GM23338 (cell line): Measurements from ENCODE around the gene ASTN1. TPM values are rescaled to one million over a fixed set of nuclear protein-coding genes. Genes with fewer than 3 reads are reported as not detected.

Source experiments
- ATAC-seq: fragments of 200-7000 bp; cut with Tn5 transposase; 3 replicates; pipeline ENCODE4 v1.9.1; 2020
- DNase-seq: peaks from one replicate; pipeline ENCODE4 v3.0.0-alpha.2; 2015; ENCODE audit warnings: low spot score
- H2AFZ ChIP-seq: fragments of 200-600 bp; sonication (generic); 2 replicates; pipeline ENCODE4 v1.8.0; 2016; ENCODE audit warnings: antibody characterized with exemption, mild to moderate bottlenecking, moderate library complexity
- H3F3A ChIP-seq: fragments of 200-600 bp; sonication (generic); replicated peaks from 2 replicates; pipeline ENCODE4 v1.8.0; 2017; ENCODE audit warnings: antibody characterized with exemption, mixed run types, low read depth
- H3K27ac ChIP-seq: fragments of 200-600 bp; sonication (generic); 2 replicates; pipeline ENCODE4 v1.6.1; 2016; ENCODE audit warnings: low read depth
- H3K27me3 ChIP-seq: fragments of 200-600 bp; sonication (generic); 2 replicates; pipeline ENCODE4 v1.8.0; 2016; ENCODE audit warnings: mild to moderate bottlenecking, mixed run types, moderate library complexity; ENCODE audit not compliant: insufficient read depth
- H3K36me3 ChIP-seq: fragments of 200-600 bp; sonication (generic); 2 replicates; pipeline ENCODE4 v1.8.0; 2016; ENCODE audit warnings: mild to moderate bottlenecking; ENCODE audit not compliant: insufficient read depth
- H3K4me1 ChIP-seq: fragments of 200-600 bp; sonication (generic); 2 replicates; pipeline ENCODE4 v1.8.0; 2016; ENCODE audit warnings: mild to moderate bottlenecking, moderate library complexity; ENCODE audit not compliant: insufficient read depth
- H3K4me2 ChIP-seq: fragments of 200-600 bp; sonication (generic); 2 replicates; pipeline ENCODE4 v1.7.1; 2017; ENCODE audit warnings: mixed run types
- H3K4me3 ChIP-seq: fragments of 200-600 bp; sonication (generic); 2 replicates; pipeline ENCODE4 v1.6.1; 2016; ENCODE audit warnings: mixed run types
- H3K79me2 ChIP-seq: fragments of 200-600 bp; sonication (generic); replicated peaks from 2 replicates; pipeline ENCODE4 v1.8.0; 2017; ENCODE audit warnings: mild to moderate bottlenecking; ENCODE audit not compliant: insufficient read depth
- H3K9me2 ChIP-seq: fragments of 200-600 bp; sonication (generic); 2 replicates; pipeline ENCODE4 v1.8.0; 2017; ENCODE audit not compliant: insufficient read depth
- H4K20me1 ChIP-seq: fragments of 200-600 bp; sonication (generic); replicated peaks from 2 replicates; pipeline ENCODE4 v1.8.0; 2017; ENCODE audit warnings: mild to moderate bottlenecking; ENCODE audit not compliant: insufficient read depth
- H3K27ac Mint-ChIP-seq: 2 replicates; pipeline ENCODE4 v1.8.0; 2020; ENCODE audit warnings: inconsistent platforms, mild to moderate bottlenecking, moderate library complexity, mixed read lengths
- H3K27me3 Mint-ChIP-seq: 3 replicates; pipeline ENCODE4 v1.8.0; 2022; ENCODE audit warnings: low read depth, mild to moderate bottlenecking, moderate library complexity, mixed read lengths, inconsistent platforms; ENCODE audit not compliant: insufficient read depth, poor library complexity
- H3K36me3 Mint-ChIP-seq: 3 replicates; pipeline ENCODE4 v1.8.0; 2021; ENCODE audit warnings: low read depth, mild to moderate bottlenecking, inconsistent platforms, moderate library complexity, mixed read lengths
- H3K4me1 Mint-ChIP-seq: 3 replicates; pipeline ENCODE4 v1.8.0; 2020; ENCODE audit warnings: mild to moderate bottlenecking, inconsistent platforms, mixed read lengths
- H3K4me3 Mint-ChIP-seq: 3 replicates; pipeline ENCODE4 v1.8.0; 2021; ENCODE audit warnings: moderate library complexity, mild to moderate bottlenecking, inconsistent platforms, mixed read lengths
- H3K9me3 Mint-ChIP-seq: 3 replicates; pipeline ENCODE4 v1.8.0; 2020; ENCODE audit warnings: moderate library complexity, mild to moderate bottlenecking, inconsistent platforms, mixed read lengths
- EZH2 ChIP-seq: fragments of 200-600 bp; sonication (generic); IDR thresholded peaks from one replicate; pipeline ENCODE4 v1.8.0; 2017; ENCODE audit warnings: antibody characterized with exemption, mild to moderate bottlenecking, low read depth; ENCODE audit not compliant: unreplicated experiment
- EZH2phosphoT487 ChIP-seq: fragments of 200-600 bp; sonication (generic); IDR thresholded peaks from one replicate; pipeline ENCODE4 v1.8.1; 2018; ENCODE audit warnings: antibody characterized with exemption; ENCODE audit not compliant: unreplicated experiment
- POLR2AphosphoS5 ChIP-seq: IDR thresholded peaks from 2 replicates; pipeline ENCODE4 v1.6.1; 2016; ENCODE audit warnings: antibody characterized with exemption, low read depth
- REST ChIP-seq: IDR thresholded peaks from one replicate; pipeline ENCODE4 v1.6.1; 2018; ENCODE audit warnings: antibody characterized with exemption; ENCODE audit not compliant: unreplicated experiment
- STAT1 ChIP-seq: IDR thresholded peaks from one replicate; pipeline ENCODE4 v1.6.1; 2016; ENCODE audit warnings: antibody characterized with exemption; ENCODE audit not compliant: unreplicated experiment
- ZNF331 ChIP-seq: fragments of 250-450 bp; sonication (Bioruptor Pico); IDR thresholded peaks from 2 replicates; pipeline ENCODE4 v1.5.0; 2020; ENCODE audit warnings: low read depth, mild to moderate bottlenecking, moderate library complexity
- ZNF462 ChIP-seq: fragments of 250-450 bp; sonication (Bioruptor Pico); IDR thresholded peaks from 2 replicates; pipeline ENCODE4 v1.5.0; 2020; ENCODE audit warnings: mild to moderate bottlenecking, moderate library complexity
- polyA plus RNA-seq: library from polyadenylated mRNA; unstranded; fragments of >200 nt; fragmentation: Nextera tagmentation; extraction: Ambion mirVana; gene quantifications from 2 replicates; pipeline ENCODE4 v1.2.1, GENCODE V29; 2016
- total RNA-seq: library from RNA; depleted of rRNA; stranded (reverse); fragments of >200 nt; shearing (Covaris generic); gene quantifications from 2 replicates; pipeline ENCODE4 v1.2.3, GENCODE V29; 2014
- TF ChIP-seq, protein P1 (sequence below), 2 experiments: fragments of 200-600 bp in 1 of 2; sonication (generic) in 1 of 2; conservative IDR thresholded peaks; 2 replicates each; pipeline versions ENCODE4 v1.5.1 to v1.6.1; 2016 to 2017; ENCODE audit warnings: antibody characterized with exemption in 2 of 2, low read depth in 2 of 2, mild to moderate bottlenecking in 2 of 2, moderate library complexity in 1 of 2

The ASTN1 gene
- total and polyA plus RNA-seq, 2 experiments from 2014 or later: 2.0 to 5.2 TPM

DNA sequence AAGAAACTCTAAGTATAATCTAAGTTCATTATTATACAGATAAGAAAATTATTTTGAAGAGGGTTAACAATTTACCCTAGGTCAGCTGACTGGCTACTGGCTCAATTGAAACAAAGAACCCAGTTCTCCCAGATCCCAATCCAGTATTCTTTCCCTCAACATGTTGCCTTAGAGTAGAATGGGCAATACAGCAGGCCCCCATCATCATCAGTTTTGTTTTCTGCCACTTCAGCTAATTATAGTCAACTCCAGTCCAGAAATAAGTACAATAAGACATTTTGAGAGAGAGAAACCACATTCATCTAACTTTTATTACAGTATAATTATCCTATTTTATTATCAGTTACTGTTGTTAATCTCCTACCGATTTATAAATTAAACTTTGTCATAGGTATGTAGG is 241.2 kb downstream of the ASTN1 start:
- Mint-ChIP-seq H3K27ac (no peak overlapping the region), H3K9me3 (no peaks in the 10 kb centered on the region), H3K4me1 (peaks cover 12% of the 10 kb centered on the region), H3K36me3 (no peaks in the 10 kb centered on the region), H3K4me3 (no peak overlapping the region), H3K27me3 (no peaks in the 10 kb centered on the region)
- DNase-seq (no peak), ATAC-seq (no peak)
- H4K20me1 ChIP-seq: no peaks in the 10 kb centered on the region
- TF ChIP-seq POLR2AphosphoS5: no peak
- TF ChIP-seq REST: no peak
- H3K36me3 ChIP-seq: no peaks in the 10 kb centered on the region
- H3K27ac ChIP-seq: no peak overlapping the region
- no peaks in the 10 kb centered on the region for H3K9me2 ChIP-seq
- H3K4me2 ChIP-seq: no peak overlapping the region
- no peaks in the 10 kb centered on the region for H3F3A ChIP-seq
- H3K79me2 ChIP-seq: no peaks in the 10 kb centered on the region
- H3K4me3 ChIP-seq: no peak overlapping the region
- H2AFZ ChIP-seq: no peak overlapping the region
- 0 out of 2 replicates have a peak, but pooled peaks cover 7% of the 10 kb centered on the region for H3K4me1 ChIP-seq
- no peaks in the 10 kb centered on the region for H3K27me3 ChIP-seq

DNA sequence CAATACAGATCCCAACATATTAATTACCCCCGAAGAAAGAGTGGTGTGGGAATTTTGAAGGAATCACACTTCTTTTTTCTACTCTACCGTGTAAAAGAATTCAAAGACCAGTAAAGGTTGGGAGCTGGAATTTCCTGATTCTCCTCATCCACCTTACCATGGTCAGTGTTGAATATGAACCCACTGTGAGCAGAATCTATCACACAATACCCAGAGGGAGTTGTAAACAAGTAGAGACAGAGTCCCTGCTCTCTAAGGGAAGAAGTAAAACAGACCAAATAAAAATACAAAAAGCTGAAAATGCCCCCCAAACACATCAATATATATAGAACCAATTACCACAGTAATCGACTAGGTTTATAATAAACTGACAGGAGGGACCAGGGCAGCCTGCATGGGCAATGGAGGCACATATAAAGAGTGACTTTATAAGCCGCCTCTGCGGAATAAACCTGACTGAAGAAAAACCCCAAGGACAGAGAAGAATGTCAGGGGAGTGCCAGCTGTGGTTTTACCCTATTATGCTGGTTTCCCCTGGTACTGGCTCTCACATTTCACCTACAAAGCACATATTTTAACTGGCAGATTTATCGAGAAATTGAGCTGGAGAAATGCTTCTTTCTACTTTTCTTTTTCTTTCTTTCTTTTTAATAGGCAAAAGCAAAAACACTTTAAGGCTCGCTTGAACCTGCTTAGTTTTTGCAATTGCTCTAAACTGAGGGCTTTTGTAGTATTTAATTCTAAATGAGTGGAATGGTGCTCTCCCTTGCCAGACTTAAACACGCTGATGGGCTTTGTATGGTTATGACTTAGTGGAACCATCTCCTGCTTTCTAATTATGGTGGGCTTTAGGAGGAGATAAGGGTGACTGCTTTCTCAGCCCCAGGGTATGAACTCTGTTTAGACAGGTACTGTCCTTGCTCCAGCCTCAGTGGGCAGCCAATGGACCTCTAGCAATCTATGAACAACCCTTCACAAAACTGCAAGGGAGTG is 244.8 kb downstream of the ASTN1 start:
- no peaks in the 10 kb centered on the region for H3K36me3 Mint-ChIP-seq
- H3K4me1 Mint-ChIP-seq: peaks cover 12% of the 10 kb centered on the region
- Histone ChIP-seq H3K4me2 (no peak overlapping the region), H3K36me3 (no peaks in the 10 kb centered on the region), H3K79me2 (no peaks in the 10 kb centered on the region), H3K9me2 (no peaks in the 10 kb centered on the region), H3K4me1 (0 out of 2 replicates have a peak, but pooled peaks cover 7% of the 10 kb centered on the region), H2AFZ (no peak overlapping the region), H3K27ac (no peak overlapping the region), H3K4me3 (no peak overlapping the region), H3F3A (no peaks in the 10 kb centered on the region), H4K20me1 (0 out of 2 replicates have a peak, but pooled peaks cover 2% of the 10 kb centered on the region), H3K27me3 (no peaks in the 10 kb centered on the region)
- no peaks in the 10 kb centered on the region for H3K27me3 Mint-ChIP-seq
- no peak overlapping the region for H3K4me3 Mint-ChIP-seq
- ATAC-seq (no peak), DNase-seq (no peak)
- H3K27ac Mint-ChIP-seq: no peak overlapping the region
- H3K9me3 Mint-ChIP-seq: no peaks in the 10 kb centered on the region
- TF ChIP-seq STAT1: no peak
- TF ChIP-seq ZNF462: no peak
- no peak for TF ChIP-seq EZH2phosphoT487
- TF ChIP-seq, protein P1, sequence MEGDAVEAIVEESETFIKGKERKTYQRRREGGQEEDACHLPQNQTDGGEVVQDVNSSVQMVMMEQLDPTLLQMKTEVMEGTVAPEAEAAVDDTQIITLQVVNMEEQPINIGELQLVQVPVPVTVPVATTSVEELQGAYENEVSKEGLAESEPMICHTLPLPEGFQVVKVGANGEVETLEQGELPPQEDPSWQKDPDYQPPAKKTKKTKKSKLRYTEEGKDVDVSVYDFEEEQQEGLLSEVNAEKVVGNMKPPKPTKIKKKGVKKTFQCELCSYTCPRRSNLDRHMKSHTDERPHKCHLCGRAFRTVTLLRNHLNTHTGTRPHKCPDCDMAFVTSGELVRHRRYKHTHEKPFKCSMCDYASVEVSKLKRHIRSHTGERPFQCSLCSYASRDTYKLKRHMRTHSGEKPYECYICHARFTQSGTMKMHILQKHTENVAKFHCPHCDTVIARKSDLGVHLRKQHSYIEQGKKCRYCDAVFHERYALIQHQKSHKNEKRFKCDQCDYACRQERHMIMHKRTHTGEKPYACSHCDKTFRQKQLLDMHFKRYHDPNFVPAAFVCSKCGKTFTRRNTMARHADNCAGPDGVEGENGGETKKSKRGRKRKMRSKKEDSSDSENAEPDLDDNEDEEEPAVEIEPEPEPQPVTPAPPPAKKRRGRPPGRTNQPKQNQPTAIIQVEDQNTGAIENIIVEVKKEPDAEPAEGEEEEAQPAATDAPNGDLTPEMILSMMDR (conservative IDR thresholded peaks at IDR 0.05; ENCODE audit: low read depth in 2 of 2): no peak
- no peak for TF ChIP-seq EZH2
- TF ChIP-seq ZNF331: no peak
